Measurements from ENCODE around the gene TOPORS.
A peak's percentile ranks its signal among the peaks of the same experiment; 100 is the strongest.

Gene TOPORS

DNA sequence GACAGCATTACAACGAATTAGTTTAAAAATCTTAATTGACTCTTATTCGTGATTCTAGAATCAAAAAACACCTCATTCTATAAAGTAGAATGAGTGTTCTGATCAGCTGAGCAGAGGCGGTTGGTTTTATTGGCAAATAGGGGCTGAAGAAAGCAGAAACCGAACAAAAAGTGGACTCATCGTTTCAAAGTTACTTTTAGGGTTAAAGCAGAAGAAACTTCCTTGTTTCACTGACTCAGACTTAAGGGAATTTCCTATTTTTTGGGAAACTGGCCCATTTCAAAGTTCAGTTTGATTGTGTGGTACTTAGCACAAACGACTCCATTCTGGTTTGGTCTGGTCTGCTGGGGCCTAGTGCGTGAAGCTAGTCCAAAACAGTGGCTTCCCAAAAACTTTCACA, 21.4 kb upstream of the TOPORS start:
- Histone ChIP-seq H3K4me3 (ENCODE audit: low read length) (peak overlapping the region; percentile 94; the same call in 1 of the 2 replicates), H3K27me3 (ENCODE audit: control insufficient read depth, low read length) (no peaks in the 10 kb centered on the region), H3F3A (ENCODE audit: control insufficient read depth, insufficient read depth) (no peaks in the 10 kb centered on the region), H3K9me3 (ENCODE audit: control insufficient read depth, insufficient read depth, low read length) (no peaks in the 10 kb centered on the region), H3K79me2 (ENCODE audit: control insufficient read depth, low read length) (peaks cover 38% of the 10 kb centered on the region), H4K20me1 (ENCODE audit: control insufficient read depth, insufficient read depth, low read depth, low read length) (no peaks in the 10 kb centered on the region), H3K4me2 (ENCODE audit: low read length) (peak overlapping the region; percentile 69), H3K4me1 (ENCODE audit: control insufficient read depth, low read length) (peaks cover 17% of the 10 kb centered on the region), H3K27ac (ENCODE audit: low read depth, low read length) (no peak overlapping the region), H3K36me3 (ENCODE audit: control insufficient read depth, low read length) (peaks cover 8% of the 10 kb centered on the region), H3K9me2 (replicated peaks; ENCODE audit: control insufficient read depth, low read length) (no peaks in the 10 kb centered on the region)
- TF ChIP-seq EZH2phosphoT487 (IDR thresholded peaks at IDR 0.05; ENCODE audit: borderline replicate concordance, low read length) (no peak), CTCF (IDR thresholded peaks at IDR 0.05; ENCODE audit: low read depth, low read length, poor library complexity, severe bottlenecking) (no peak)

GRCh38 chr9:32572900-32573523, 20.6 kb upstream of the TOPORS start, which contains the start of gene NDUFB6:
Gene NDUFB6, minus strand, starts transcription at chr9:32573159. Its CDS starts 99 bp downstream, at chr9:32573060.
- Histone ChIP-seq H3K4me1 (ENCODE audit: control insufficient read depth, low read length) (peaks cover 17% of the 10 kb centered on the region), H3K9me2 (replicated peaks; ENCODE audit: control insufficient read depth, low read length) (no peaks in the 10 kb centered on the region), H3K4me3 (ENCODE audit: low read length) (peak within 1 kb of the TSS; percentile 94), H3K36me3 (ENCODE audit: control insufficient read depth, low read length) (peaks cover 10% of the 10 kb centered on the region), H3K79me2 (ENCODE audit: control insufficient read depth, low read length) (peaks cover 42% of the 10 kb centered on the region), H3K9me3 (ENCODE audit: control insufficient read depth, insufficient read depth, low read length) (no peaks in the 10 kb centered on the region), H3K27me3 (ENCODE audit: control insufficient read depth, low read length) (no peaks in the 10 kb centered on the region), H3K4me2 (ENCODE audit: low read length) (peak within 1 kb of the TSS; percentile 69), H3K27ac (ENCODE audit: low read depth, low read length) (peak within 1 kb of the TSS; percentile 54), H3F3A (ENCODE audit: control insufficient read depth, insufficient read depth) (no peaks in the 10 kb centered on the region), H4K20me1 (ENCODE audit: control insufficient read depth, insufficient read depth, low read depth, low read length) (no peaks in the 10 kb centered on the region)
- no peak for TF ChIP-seq CTCF (IDR thresholded peaks at IDR 0.05; ENCODE audit: low read depth, low read length, poor library complexity, severe bottlenecking)
- TF ChIP-seq EZH2phosphoT487 (IDR thresholded peaks at IDR 0.05; ENCODE audit: borderline replicate concordance, low read length), result no peak

DNA sequence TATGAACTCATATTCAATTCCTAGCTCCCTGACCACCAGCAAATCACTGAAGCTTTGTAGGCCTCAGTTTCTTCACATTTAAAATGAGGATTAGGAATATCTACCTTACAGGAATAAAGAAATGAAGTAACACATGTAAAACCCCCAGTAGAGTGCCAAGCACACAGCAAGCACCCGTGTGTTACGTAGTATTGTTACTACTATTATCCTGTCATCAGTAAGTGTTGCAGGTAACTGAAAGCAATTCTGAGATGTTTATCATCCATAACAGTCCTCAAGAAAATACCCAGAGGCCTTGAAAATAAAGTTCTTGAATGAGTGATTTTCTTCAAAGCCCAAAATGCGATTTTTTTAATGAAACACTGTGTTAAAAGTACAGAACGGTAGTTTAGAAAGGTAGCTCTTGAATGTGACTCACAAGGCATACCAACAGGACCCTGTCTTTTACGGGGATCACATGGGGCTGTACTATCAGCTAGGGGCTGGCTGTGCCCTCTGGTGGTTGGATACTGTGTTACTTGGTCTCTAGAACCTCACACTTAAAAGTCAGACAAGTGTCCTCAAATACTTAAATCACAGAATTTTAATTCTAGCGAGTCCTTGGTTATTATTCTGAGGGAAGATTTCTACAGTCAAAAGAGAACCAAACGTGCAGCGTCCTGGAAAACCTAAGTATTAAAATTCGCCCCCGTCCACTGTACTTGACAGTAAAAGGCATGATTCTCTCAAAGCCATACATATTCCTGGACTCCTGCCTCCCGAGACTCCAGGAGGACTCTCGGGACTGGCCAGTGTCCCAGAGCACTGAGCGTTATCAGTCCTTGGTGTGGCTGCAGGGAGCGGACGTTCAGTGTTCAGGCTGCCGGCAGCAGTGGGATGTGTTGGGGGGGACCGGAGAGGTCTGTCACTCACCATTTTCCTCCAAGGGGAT, 19.8 kb upstream of the TOPORS start:
- no peaks in the 10 kb centered on the region for H4K20me1 ChIP-seq (ENCODE audit: control insufficient read depth, insufficient read depth, low read depth, low read length)
- H3K9me3 ChIP-seq (ENCODE audit: control insufficient read depth, insufficient read depth, low read length), result no peaks in the 10 kb centered on the region
- H3K36me3 ChIP-seq (ENCODE audit: control insufficient read depth, low read length), result peaks cover 16% of the 10 kb centered on the region
- no peaks in the 10 kb centered on the region for H3F3A ChIP-seq (ENCODE audit: control insufficient read depth, insufficient read depth)
- H3K4me2 ChIP-seq (ENCODE audit: low read length), result peak overlapping the region; percentile 69
- no peak for TF ChIP-seq EZH2phosphoT487 (IDR thresholded peaks at IDR 0.05; ENCODE audit: borderline replicate concordance, low read length)
- TF ChIP-seq CTCF (IDR thresholded peaks at IDR 0.05; ENCODE audit: low read depth, low read length, poor library complexity, severe bottlenecking), result peak; percentile 83
- H3K79me2 ChIP-seq (ENCODE audit: control insufficient read depth, low read length), result peaks cover 46% of the 10 kb centered on the region
- H3K4me3 ChIP-seq (ENCODE audit: low read length), result peak overlapping the region; percentile 94
- H3K9me2 ChIP-seq (replicated peaks; ENCODE audit: control insufficient read depth, low read length), result no peaks in the 10 kb centered on the region
- H3K27me3 ChIP-seq (ENCODE audit: control insufficient read depth, low read length), result no peaks in the 10 kb centered on the region
- peaks cover 17% of the 10 kb centered on the region for H3K4me1 ChIP-seq (ENCODE audit: control insufficient read depth, low read length)
- H3K27ac ChIP-seq (ENCODE audit: low read depth, low read length), result peak overlapping the region; percentile 54
